H1 (cell line): ENCODE data around the gene BRSK2. TPM values are rescaled to one million over a fixed set of nuclear protein-coding genes. Genes with fewer than 3 reads are reported as not detected.

Experiments
- CTCF ChIA-PET: fragments of 300-600 bp; sonication (Branson Sonifier 250); formaldehyde crosslinking; loops from one replicate; lab custom pipeline; 2021; ENCODE audit not compliant: partially characterized antibody; lab: Charles Lee
- POLR2A ChIA-PET: fragments of 300-600 bp; sonication (Branson Sonifier 250); formaldehyde crosslinking; loops from one replicate; lab custom pipeline; 2021; ENCODE audit warnings: inconsistent platforms; ENCODE audit not compliant: partially characterized antibody; lab: Charles Lee
- DNase-seq, 2 experiments: peaks; one replicate each; pipeline versions ENCODE4 v3.0.0 to v3.0.0-alpha.2; 2010 to 2022; ENCODE audit warnings: low spot score in 2 of 2, low read depth in 1 of 2, mixed read lengths in 1 of 2
- FAIRE-seq: peaks from 2 replicates; lab custom pipeline; 2011; peaks lifted over from hg19 to GRCh38; lab: Jason Lieb, UNC
- H2AFZ ChIP-seq: 2 replicates; pipeline ENCODE4 v1.8.1; 2012; ENCODE audit warnings: low read length, inconsistent platforms
- H2AK5ac ChIP-seq: 2 replicates; pipeline ENCODE4 v1.6.1; 2013; ENCODE audit warnings: low read depth, low read length
- H2BK120ac ChIP-seq: replicated peaks from 2 replicates; pipeline ENCODE3; 2013; ENCODE audit warnings: low read depth, low read length, inconsistent platforms
- H2BK12ac ChIP-seq: 2 replicates; pipeline ENCODE4 v1.6.1; 2013; ENCODE audit warnings: low read depth, low read length
- H2BK15ac ChIP-seq: 2 replicates; pipeline ENCODE4 v1.6.1; 2013; ENCODE audit warnings: low read length
- H2BK20ac ChIP-seq: 2 replicates; pipeline ENCODE4 v1.6.1; 2013; ENCODE audit warnings: low read length
- H2BK5ac ChIP-seq: 2 replicates; pipeline ENCODE4 v1.6.1; 2013; ENCODE audit warnings: low read depth, low read length
- H3K14ac ChIP-seq: 2 replicates; pipeline ENCODE4 v1.6.1; 2013; ENCODE audit warnings: inconsistent platforms; ENCODE audit not compliant: insufficient read length
- H3K18ac ChIP-seq: 2 replicates; pipeline ENCODE4 v1.6.1; 2013; ENCODE audit warnings: low read length; ENCODE audit errors: extremely low read depth
- H3K23ac ChIP-seq: 2 replicates; pipeline ENCODE4 v1.6.1; 2013; ENCODE audit warnings: inconsistent platforms; ENCODE audit not compliant: insufficient read length
- H3K23me2 ChIP-seq: 2 replicates; pipeline ENCODE4 v1.6.1; 2013; ENCODE audit warnings: low read depth, low read length
- H3K27ac ChIP-seq: 2 replicates; pipeline ENCODE4 v1.6.1; 2011; ENCODE audit warnings: low read depth, low read length, inconsistent platforms
- H3K27me3 ChIP-seq, 4 experiments: replicated peaks in 1 of 4; 1 replicate in 1 of 4; 2 replicates in 3 of 4; pipeline versions ENCODE4 v1.6.1 to v1.8.1; 2011 to 2013; ENCODE audit warnings: low read length in 3 of 4, mild to moderate bottlenecking in 3 of 4, inconsistent platforms in 2 of 4, mixed read lengths in 2 of 4, moderate library complexity in 1 of 4; ENCODE audit not compliant: control insufficient read depth in 3 of 4, insufficient read depth in 3 of 4; ENCODE audit errors: extremely low read depth in 1 of 4
- H3K36me3 ChIP-seq, 4 experiments: 2 replicates each; pipeline versions ENCODE4 v1.6.1 to v1.8.1; 2011 to 2013; ENCODE audit warnings: mild to moderate bottlenecking in 4 of 4, low read length in 3 of 4, moderate library complexity in 2 of 4, control low read depth in 1 of 4, inconsistent platforms in 1 of 4; ENCODE audit not compliant: insufficient read depth in 4 of 4, control insufficient read depth in 2 of 4
- H3K4ac ChIP-seq: replicated peaks from 2 replicates; pipeline ENCODE3; 2013; ENCODE audit warnings: low read length, low read depth, mixed read lengths, inconsistent platforms; ENCODE audit not compliant: insufficient read length
- H3K4me1 ChIP-seq, 4 experiments: replicated peaks in 1 of 4; 1 replicate in 1 of 4; 2 replicates in 3 of 4; pipeline versions ENCODE4 v1.6.1 to v1.8.1; 2011 to 2013; ENCODE audit warnings: low read length in 3 of 4, inconsistent platforms in 2 of 4, mixed read lengths in 1 of 4; ENCODE audit not compliant: insufficient read depth in 4 of 4, control insufficient read depth in 3 of 4
- H3K4me2 ChIP-seq, 2 experiments: 2 replicates each; pipeline versions ENCODE4 v1.6.1 to v1.8.1; 2011 to 2013; ENCODE audit warnings: low read depth in 2 of 2, low read length in 2 of 2, control low read depth in 1 of 2, inconsistent platforms in 1 of 2, mild to moderate bottlenecking in 1 of 2; ENCODE audit not compliant: insufficient read depth in 1 of 2
- H3K4me3 ChIP-seq, 4 experiments: fragments of 200-600, 300-600 bp in 1 of 4; sonication (generic), shearing (Covaris generic), sonication (Bioruptor Twin) in 1 of 4; 2 replicates each; pipeline versions ENCODE4 v1.5.1 to v1.8.1; 2011 to 2016; ENCODE audit warnings: low read length in 4 of 4, low read depth in 3 of 4, control low read depth in 2 of 4, inconsistent platforms in 2 of 4, mild to moderate bottlenecking in 2 of 4, mixed read lengths in 1 of 4, moderate library complexity in 1 of 4; ENCODE audit not compliant: insufficient read depth in 2 of 4; ENCODE audit errors: extremely low read depth in 1 of 4
- H3K56ac ChIP-seq: replicated peaks from 2 replicates; pipeline ENCODE3; 2013; ENCODE audit warnings: low read depth, mild to moderate bottlenecking, mixed read lengths, low read length, inconsistent platforms; ENCODE audit not compliant: insufficient read length
- H3K79me1 ChIP-seq: 2 replicates; pipeline ENCODE4 v1.6.1; 2013; ENCODE audit warnings: low read depth, low read length, control low read depth
- H3K79me2 ChIP-seq, 2 experiments: 2 replicates each; pipeline versions ENCODE4 v1.6.1 to v1.8.1; 2012 to 2013; ENCODE audit warnings: low read length in 2 of 2, mild to moderate bottlenecking in 2 of 2, inconsistent platforms in 1 of 2; ENCODE audit not compliant: insufficient read depth in 2 of 2, control insufficient read depth in 1 of 2
- H3K9ac ChIP-seq, 4 experiments: replicated peaks in 1 of 4; 1 replicate in 1 of 4; 2 replicates in 3 of 4; pipeline versions ENCODE4 v1.6.1 to v1.8.1; 2011 to 2013; ENCODE audit warnings: low read depth in 3 of 4, low read length in 3 of 4, control low read depth in 2 of 4, mild to moderate bottlenecking in 2 of 4, moderate library complexity in 2 of 4, inconsistent platforms in 1 of 4; ENCODE audit errors: extremely low read depth in 1 of 4
- H3K9me3 ChIP-seq, 2 experiments: 2 replicates each; pipeline versions ENCODE4 v1.6.1 to v1.8.1; 2012 to 2013; ENCODE audit warnings: mild to moderate bottlenecking in 2 of 2, moderate library complexity in 2 of 2, control low read depth in 1 of 2, inconsistent platforms in 1 of 2, low read depth in 1 of 2, low read length in 1 of 2, mixed read lengths in 1 of 2; ENCODE audit not compliant: insufficient read depth in 2 of 2
- H4K20me1 ChIP-seq, 2 experiments: replicated peaks in 1 of 2; 2 replicates each; pipeline versions ENCODE3 to v1.8.1; 2011 to 2013; ENCODE audit warnings: inconsistent platforms in 2 of 2, low read length in 2 of 2, mild to moderate bottlenecking in 1 of 2; ENCODE audit not compliant: insufficient read depth in 2 of 2, control insufficient read depth in 1 of 2
- H4K5ac ChIP-seq: 2 replicates; pipeline ENCODE4 v1.6.1; 2013; ENCODE audit warnings: low read length, low read depth, mixed read lengths, inconsistent platforms; ENCODE audit not compliant: insufficient read length
- H4K8ac ChIP-seq: 2 replicates; pipeline ENCODE4 v1.8.0; 2013; ENCODE audit warnings: mild to moderate bottlenecking, moderate library complexity, low read length, inconsistent platforms; ENCODE audit not compliant: insufficient read depth; ENCODE audit errors: extremely low read depth
- H4K91ac ChIP-seq: replicated peaks from 2 replicates; pipeline ENCODE3; 2013; ENCODE audit warnings: low read length, mixed read lengths, inconsistent platforms; ENCODE audit not compliant: insufficient read length
- ATF3 ChIP-seq: IDR thresholded peaks from 2 replicates; pipeline ENCODE4 v1.6.1; 2011; ENCODE audit warnings: low read depth, mild to moderate bottlenecking, low read length; ENCODE audit not compliant: insufficient read depth
- BCL11A ChIP-seq, 2 experiments: IDR thresholded peaks; one replicate each; pipeline ENCODE4 v1.6.1; 2011; ENCODE audit warnings: low read depth in 2 of 2, low read length in 2 of 2, mild to moderate bottlenecking in 2 of 2
- GABPA ChIP-seq: IDR thresholded peaks from 2 replicates; pipeline ENCODE4 v1.6.1; 2011; ENCODE audit warnings: mild to moderate bottlenecking, low read length, moderate library complexity, borderline replicate concordance; ENCODE audit not compliant: insufficient read depth
- GTF2F1 ChIP-seq: IDR thresholded peaks from 2 replicates; pipeline ENCODE4 v1.6.1; 2012; ENCODE audit warnings: low read depth, low read length, improper control_type of control experiment, borderline replicate concordance
- HDAC6 ChIP-seq: IDR thresholded peaks from one replicate; pipeline ENCODE4 v1.7.1; 2012; ENCODE audit warnings: low read depth, mild to moderate bottlenecking, inconsistent platforms, low read length, moderate library complexity
- JUN ChIP-seq: IDR thresholded peaks from 2 replicates; pipeline ENCODE4 v1.6.1; 2011; ENCODE audit warnings: low read depth, mild to moderate bottlenecking, improper control_type of control experiment, low read length
- JUND ChIP-seq: IDR thresholded peaks from 2 replicates; pipeline ENCODE4 v1.6.1; 2011; ENCODE audit warnings: mild to moderate bottlenecking, improper control_type of control experiment, low read length
- KDM5A ChIP-seq: fragments of 200-600 bp; IDR thresholded peaks from 2 replicates; pipeline ENCODE4 v1.7.1; 2012; ENCODE audit warnings: mild to moderate bottlenecking, low read length, inconsistent platforms, mixed read lengths
- RFX5 ChIP-seq: IDR thresholded peaks from 2 replicates; pipeline ENCODE4 v1.6.1; 2011; ENCODE audit warnings: low read depth, low read length, improper control_type of control experiment, borderline replicate concordance
- TCF12 ChIP-seq: IDR thresholded peaks from 2 replicates; pipeline ENCODE4 v1.6.1; 2011; ENCODE audit warnings: low read depth, mild to moderate bottlenecking, low read length
- WGBS, 2 experiments: shearing (Covaris generic) in 1 of 2; methylation state at CpG; one replicate each; pipeline versions ENCODE4 v1.1.6 to v1.1.7; 2013 to 2015; ENCODE audit warnings: low lambda C conversion rate in 2 of 2, mixed read lengths in 2 of 2, inconsistent platforms in 1 of 2, low coverage in 1 of 2, missing lambda C conversion rate in 1 of 2; ENCODE audit not compliant: insufficient replicate concordance in 2 of 2, insufficient coverage in 1 of 2, insufficient read length in 1 of 2; ENCODE audit errors: extremely low coverage in 1 of 2, missing lambda C conversion rate in 1 of 2; 5-methylcytosine and 5-hydroxymethylcytosine counted together
- polyA plus RNA-seq, 7 experiments: library from polyadenylated mRNA; depleted of rRNA in 3 of 7; stranded (reverse) in 5 of 7; unstranded in 2 of 7; fragments of >200 nt in 5 of 7; fragments of 200-250 nt in 2 of 7; gene quantifications; 1 replicate in 5 of 7; 2 replicates in 1 of 7; 4 replicates in 1 of 7; pipeline versions ENCODE4 v1.2.1 to v1.2.3, GENCODE V29; 2011 to 2013; ENCODE audit warnings: missing spikeins in 2 of 7, mixed read lengths in 2 of 7
- total RNA-seq: library from RNA; stranded (reverse); fragmentation: NEBNext Ultra II Directional; extraction: Animal tissue kit (Norgen Biotek cat#: 25700); gene quantifications from 2 replicates; pipeline ENCODE4 v1.2.1, GENCODE V29; 2021
- TF ChIP-seq, protein P1 (sequence below): IDR thresholded peaks from 2 replicates; pipeline ENCODE4 v1.6.1; 2012; ENCODE audit warnings: inconsistent platforms

The BRSK2 gene
- total and polyA plus RNA-seq, 2 of the 8 experiments (the other 6 are each of a cell fraction or from before 2014, with no cell fraction given), result 17.3 to 27.1 TPM

DNA sequence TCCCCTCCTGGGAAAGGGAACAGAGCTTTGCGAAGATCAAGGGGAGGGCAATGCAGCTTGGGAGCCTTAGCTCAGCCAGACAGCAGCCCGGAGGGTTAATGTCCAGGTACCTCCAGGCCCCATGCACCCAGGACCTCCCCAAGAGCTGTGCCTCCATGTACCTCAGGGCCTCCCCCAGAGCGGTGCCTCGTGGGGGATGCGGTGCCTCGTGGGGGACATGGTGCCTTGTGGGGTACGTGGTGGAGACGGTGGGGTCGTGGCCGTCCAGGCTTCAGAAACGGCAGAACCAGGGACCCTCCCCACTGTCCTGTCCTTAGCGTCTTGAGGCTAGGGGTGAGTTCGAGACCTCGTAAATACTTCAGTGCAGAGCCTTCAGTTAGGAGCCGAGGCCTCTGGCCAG, 33.2 kb downstream of the BRSK2 start:
- H3K23ac ChIP-seq, result no peak overlapping the region
- ChIA-PET CTCF (interaction anchor here (0.6 to 2.0 kb wide), 11 partner anchors 11 to 218 kb away, joined by 3 to 7 read pairs (median 3); no protein-coding TSS in a partner anchor), POLR2A (no interaction called here)
- no peak overlapping the region for H2AFZ ChIP-seq
- H3K9ac ChIP-seq, result no peak overlapping the region
- no peak overlapping the region for H3K18ac ChIP-seq
- no peak overlapping the region for H3K4me3 ChIP-seq
- no peaks in the 10 kb centered on the region for H3K23me2 ChIP-seq
- no peak overlapping the region for H2BK20ac ChIP-seq
- H2BK12ac ChIP-seq, result no peak overlapping the region
- H3K56ac ChIP-seq, result no peak overlapping the region
- no peaks in the 10 kb centered on the region for H3K36me3 ChIP-seq
- no peak overlapping the region for H4K8ac ChIP-seq
- H3K79me1 ChIP-seq, result peaks cover 11% of the 10 kb centered on the region
- H4K20me1 ChIP-seq, result peaks cover 11 to 21% of the 10 kb centered on the region in 2 experiments
- TF ChIP-seq GABPA, result no peak
- no peak for TF ChIP-seq KDM5A
- TF ChIP-seq RFX5, result no peak
- no peak for TF ChIP-seq JUN
- TF ChIP-seq GTF2F1, result no peak
- TF ChIP-seq ATF3, result no peak
- TF ChIP-seq BCL11A (IDR thresholded peaks at IDR 0.05; ENCODE audit: low read depth in 2 of 2, low read length in 2 of 2), result no peak
- no peak for TF ChIP-seq TCF12
- no peak for TF ChIP-seq HDAC6
- TF ChIP-seq JUND, result no peak
- TF ChIP-seq, protein P1, sequence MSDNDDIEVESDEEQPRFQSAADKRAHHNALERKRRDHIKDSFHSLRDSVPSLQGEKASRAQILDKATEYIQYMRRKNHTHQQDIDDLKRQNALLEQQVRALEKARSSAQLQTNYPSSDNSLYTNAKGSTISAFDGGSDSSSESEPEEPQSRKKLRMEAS, result no peak
- no peaks in the 10 kb centered on the region for H3K27me3 ChIP-seq
- H2BK5ac ChIP-seq, result no peak overlapping the region
- H2BK120ac ChIP-seq, result no peak overlapping the region
- H3K14ac ChIP-seq, result no peak overlapping the region
- no peak for FAIRE-seq
- H3K4me2 ChIP-seq, result no peak overlapping the region
- no peak for DNase-seq
- H4K91ac ChIP-seq, result no peak overlapping the region
- peaks cover 12 to 17% of the 10 kb centered on the region in 2 experiments for H3K9me3 ChIP-seq
- no peak overlapping the region for H4K5ac ChIP-seq
- H2BK15ac ChIP-seq, result no peak overlapping the region
- H3K27ac ChIP-seq, result no peak overlapping the region
- WGBS, 2 experiments, result 89% methylated on average over 13 of the region's 15 CpGs; no CpG with 5 or more reads in 1 of the 2 experiments
- H3K79me2 ChIP-seq, result peaks cover 0 to 6% of the 10 kb centered on the region in 2 experiments; a peak in 1 of 4 replicates
- no peaks in the 10 kb centered on the region for H3K4me1 ChIP-seq
- no peak overlapping the region for H2AK5ac ChIP-seq
- H3K4ac ChIP-seq, result no peak overlapping the region
